Measurements from ENCODE around the gene USP22.

Gene USP22

DNA sequence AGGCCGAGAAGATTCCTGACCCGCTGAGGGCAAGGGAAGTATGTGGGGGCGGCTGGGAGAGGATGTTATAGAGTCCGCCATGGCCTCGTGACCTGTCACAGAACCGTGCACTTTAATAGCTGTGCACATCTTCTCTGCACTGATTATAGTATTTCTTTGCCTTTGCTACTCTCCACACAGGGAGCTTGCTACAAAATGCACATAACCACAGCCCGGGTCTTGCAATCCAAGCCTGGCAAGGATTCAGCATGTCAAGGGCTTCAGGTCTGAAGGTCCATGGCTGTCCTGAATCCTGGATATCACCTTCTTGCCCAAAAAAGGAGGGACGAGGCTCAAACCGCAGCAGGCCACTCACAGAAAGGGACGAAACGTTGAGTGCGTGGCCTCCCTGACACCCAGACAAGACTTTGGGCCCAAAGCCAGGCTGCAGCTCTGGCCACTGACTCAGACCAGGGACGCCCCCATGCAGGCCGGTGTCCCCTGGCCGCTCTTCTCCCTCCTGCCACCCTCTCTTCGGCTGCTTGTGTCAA, 43.7 kb downstream of the USP22 start:
- DNase-seq = no peak

DNA sequence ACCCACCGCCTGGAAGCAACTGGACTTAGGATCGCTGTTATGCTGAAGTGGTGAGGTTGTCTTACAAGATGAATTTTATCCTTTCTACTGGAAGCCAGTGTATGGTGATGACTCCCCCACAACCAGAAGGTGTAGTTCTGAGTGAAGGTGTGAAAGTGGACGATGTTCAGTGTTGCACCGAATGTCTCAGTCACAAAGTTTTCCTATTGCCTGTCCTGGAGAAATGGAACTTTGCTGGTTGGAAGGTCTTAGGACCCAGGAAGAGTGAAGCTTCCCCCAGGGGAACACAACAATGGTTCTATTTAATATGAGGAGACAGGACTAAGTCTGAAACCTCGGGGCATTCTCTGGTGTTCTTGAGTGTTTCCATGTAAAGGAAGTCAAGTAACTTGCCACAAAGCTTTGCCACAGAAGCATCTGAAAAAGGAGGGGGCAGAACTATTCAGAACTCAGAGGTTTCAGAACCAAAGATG, 44.2 kb downstream of the USP22 start:
- no peak for DNase-seq

DNA sequence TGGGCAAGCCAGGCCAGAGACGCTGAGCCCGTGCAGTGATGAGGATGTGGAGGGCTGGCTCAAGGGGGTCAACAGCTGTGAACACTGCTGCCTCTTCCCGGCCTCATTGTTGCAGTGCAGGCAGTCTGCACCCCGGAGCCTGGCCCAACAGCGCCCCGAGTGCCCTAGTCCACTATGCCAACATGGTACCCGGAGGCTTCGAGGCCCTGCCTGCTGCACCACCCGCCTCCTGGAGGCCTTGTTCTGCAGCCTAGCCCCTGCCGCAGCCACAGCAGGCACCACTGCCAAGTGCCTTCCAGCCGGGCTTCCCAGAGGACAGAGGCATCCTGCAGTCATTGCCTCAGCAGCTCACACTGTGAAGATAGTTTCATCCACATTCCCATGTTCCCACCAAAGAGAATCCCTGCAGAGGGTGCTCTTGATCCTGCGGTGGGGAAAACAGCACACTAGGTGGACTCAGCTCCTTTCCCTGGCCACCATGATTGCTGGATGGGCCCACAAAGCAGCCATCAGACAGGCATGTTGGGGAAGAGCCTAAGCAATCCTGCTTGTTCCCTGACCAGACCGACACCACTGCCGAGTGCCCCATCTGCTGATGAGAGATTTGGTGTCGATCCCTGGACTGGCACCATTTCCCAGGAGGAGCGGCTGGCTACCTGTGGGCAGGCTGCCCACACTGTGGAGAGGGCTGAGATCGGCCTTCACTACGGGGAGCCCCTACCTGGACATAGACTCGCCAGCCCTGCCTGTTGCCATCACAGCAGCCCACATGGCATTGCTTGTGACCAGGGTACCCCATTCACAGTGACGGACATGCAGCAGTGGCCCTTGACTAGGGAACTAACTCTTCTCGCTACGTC, 44.9 kb downstream of the USP22 start:
- no peak for DNase-seq

DNA sequence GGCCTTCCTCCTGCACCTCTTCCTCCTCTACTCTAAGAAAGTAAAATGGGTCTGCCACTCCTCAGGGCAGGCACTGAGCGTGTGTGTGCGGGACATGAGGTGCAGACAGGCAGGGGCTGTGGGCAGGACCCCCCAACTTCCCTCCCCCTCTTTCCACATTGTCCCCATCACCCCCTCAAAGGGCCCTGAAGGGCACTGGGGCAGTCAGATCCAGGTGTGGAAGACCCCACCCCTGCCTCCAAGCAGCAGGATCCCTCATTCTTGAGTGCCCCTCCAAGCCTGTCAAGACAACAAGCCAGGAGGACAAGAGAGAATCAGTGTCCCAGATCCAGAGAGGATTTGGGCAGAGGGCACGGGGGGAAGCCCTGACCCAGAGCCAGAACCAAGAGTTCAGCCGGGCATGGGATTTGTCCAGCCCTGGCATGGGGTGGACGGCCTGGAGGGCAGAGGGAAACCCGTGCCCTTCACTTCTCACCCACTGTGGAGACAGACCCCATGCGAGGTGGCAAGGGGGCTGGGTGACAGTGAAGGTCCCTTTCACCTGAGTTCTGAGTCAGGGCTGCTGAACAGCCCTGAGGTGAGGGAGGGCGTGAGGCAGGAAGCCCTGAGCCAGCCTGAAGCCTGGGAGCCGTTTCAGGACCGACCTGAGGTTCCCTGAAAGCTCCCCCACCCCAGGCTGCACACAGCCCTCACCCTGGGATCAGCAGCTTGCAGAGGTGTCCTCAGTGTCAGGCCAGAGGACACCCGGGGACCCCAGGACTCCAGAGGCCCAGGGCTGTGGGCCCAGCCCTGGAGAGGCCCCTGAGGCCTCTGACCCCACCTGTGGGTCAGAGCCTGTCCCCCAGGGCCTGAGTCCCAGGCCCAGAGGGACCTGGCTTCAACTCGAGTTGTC, 45.8 kb downstream of the USP22 start:
- no peak for DNase-seq

DNA sequence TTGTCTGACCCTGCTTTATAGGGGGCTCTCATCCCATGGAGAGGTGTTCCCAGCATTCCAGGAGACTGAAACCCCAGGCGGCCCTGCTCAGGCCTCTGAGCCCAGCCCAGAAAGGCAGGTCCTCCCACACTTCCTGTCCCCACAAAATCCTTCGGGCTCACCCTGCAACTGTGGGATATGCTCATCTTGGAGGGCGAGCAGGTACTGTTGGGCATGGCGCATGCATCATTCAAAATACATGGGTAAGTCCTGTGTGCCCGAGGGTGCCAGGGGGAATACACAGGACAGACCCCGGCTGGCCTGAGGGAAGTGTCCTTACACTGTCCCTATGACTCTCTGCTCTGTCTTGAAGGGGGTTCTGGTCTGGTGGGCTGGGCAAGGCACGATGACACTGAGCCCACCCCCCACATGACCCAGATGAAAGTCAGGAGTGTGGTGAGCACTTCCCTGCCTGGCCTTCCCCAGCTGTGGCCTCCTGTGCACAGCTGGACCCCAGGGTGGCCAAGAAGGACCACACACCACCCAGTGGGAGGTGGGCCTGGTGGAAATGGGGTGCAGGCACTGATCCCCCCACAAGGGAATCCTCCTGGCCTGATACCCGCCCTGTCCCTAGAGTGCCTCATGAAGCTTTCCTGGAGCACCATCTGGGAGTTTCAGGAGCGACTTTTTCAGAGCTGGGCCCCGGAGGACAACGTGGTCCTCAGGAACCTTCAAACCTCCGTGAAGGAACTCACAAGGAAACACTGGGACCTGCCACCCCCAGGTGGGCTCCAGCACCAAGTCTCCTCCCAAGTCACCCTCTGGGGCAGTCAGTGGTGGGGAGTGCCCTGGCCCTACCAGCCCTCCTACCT, 46.7 kb downstream of the USP22 start:
- DNase-seq = no peak

DNA sequence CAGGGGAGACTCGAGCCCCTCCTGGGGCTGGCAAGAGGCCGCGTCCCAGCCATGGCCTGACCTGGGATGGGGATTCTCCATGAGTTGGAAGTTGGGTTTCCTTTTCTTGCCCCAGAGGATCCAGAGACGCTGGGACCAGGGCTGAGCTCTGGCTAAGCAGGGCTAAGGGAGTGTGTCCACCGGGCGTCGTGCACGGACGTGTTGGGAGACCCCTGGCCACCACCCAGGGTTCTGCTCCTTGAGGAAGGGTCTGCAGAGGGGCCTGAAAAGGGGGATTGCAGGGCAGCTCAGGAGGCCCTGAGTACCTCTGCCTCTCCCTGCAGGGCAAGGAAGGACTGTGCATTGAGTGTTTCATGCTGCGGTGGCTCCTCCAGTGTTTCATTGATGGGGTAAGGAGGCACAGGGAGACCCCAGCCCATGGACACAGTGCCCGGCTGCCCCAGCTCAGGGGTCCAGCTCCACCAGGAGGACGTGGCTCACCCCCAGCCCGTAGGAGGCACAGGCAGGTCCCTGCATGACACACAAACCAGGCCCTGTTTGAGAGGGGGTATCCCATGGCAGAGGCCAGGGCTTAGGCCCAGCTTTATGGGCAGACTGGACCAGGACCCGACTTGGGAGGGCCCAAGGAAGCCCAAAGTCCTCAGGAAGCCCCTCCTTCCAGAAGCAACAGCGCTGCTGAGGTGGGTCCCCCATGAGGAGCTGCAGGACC, 47.5 kb downstream of the USP22 start:
- DNase-seq = no peak

DNA sequence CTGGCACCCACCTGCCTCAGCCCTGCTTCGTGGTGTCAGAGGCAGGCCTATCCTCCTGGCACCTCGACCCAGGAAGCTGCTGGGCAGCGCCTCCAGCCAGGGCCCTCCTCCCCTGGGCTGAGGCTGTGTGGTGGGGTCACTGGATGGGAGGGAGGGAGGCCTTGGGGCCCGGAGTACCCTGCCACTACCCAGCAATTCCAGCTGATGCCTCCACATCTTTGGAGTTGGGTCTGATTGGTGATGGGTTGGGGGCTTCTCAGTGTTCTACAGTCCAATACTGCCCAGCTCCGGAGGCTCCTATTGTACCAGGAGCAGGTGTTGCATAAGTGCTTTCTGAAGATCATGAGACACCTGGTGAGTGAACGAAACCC, 48.0 kb downstream of the USP22 start:
- DNase-seq = no peak

DNA sequence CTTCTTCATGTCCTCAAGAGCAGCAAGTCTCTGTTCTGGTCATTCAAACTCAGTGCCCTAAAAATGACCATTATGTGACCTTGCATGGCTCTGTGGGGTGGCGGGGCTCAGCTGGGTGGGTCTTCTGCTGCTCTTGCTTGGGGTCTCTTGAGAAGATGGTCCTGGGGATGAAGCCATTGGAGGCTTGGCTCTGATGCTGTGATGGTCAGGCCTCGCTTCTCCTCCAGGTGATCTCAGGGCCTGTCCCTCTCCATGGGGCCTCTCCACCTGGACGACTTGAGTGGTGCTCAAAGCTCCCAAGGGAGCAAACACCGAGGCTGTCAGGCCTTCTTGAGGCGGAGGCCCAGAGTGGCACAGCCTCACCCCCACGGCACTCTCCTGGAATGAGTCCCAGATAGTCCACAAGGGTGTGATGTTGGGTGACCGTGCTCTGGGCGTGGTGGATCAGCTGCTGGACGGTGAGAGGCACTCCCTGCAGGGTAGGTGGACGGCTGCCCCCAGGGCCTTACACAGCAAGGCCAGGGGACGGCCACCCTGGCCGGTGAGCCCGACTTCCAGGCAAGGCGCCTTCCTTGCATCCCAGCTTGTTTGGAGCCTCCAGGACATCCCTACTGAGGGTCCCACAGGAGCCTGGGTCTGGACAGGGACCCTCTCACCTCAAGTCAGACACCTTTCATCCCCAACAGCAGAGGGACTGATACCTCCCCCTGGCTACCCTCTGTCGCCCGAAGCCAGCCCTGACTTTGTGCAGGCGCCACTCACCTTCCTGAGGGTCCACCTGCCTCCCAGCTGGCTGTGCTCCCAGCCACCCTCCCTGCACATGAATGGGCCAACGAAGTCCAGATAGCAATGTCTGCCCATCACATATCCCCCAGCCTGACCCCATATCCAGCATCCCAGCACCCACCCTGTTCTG, 48.7 kb downstream of the USP22 start:
- no peak for DNase-seq

DNA sequence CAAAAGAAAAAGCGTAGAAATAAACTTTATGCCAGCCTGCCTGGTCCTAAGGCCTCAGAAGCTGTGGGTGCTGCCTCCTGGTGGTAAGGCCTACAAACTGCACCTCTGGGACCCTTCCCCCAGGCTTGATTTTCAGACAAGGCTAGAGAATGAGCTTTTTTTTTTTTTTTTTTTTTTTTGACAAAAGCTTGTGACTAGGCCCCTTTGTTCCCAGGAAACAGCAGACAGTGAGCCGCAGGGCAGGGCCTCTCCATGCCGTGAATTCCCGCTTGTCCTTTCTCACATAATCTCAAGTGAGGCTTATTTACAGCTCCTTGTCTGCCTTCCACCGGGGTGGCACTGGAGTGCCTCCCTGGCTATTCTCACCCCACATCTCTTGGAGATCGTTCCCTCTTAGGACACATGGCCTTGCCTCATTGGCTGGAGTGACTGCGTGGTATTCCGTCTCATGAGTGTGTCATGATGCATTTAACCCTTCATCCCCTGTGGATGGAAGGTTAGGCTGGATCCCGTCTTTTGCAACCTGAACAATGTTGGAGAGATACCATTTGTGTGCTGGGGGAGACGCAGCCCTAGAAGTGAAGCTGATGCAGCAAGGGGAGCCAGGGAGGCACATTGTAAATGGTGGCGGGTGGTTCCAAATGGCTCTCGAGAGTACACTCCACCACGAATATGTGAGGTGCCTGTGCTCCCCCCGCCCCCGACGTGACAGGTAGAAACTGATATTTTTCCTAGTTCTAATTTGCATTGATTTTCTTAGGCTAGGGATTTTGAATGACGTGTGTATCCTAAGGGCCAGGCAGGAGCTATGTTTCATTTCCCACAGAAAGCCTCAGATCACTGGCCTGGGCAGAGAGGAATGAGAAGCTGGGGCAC, 49.6 kb downstream of the USP22 start:
- peak; percentile 78 for DNase-seq

DNA sequence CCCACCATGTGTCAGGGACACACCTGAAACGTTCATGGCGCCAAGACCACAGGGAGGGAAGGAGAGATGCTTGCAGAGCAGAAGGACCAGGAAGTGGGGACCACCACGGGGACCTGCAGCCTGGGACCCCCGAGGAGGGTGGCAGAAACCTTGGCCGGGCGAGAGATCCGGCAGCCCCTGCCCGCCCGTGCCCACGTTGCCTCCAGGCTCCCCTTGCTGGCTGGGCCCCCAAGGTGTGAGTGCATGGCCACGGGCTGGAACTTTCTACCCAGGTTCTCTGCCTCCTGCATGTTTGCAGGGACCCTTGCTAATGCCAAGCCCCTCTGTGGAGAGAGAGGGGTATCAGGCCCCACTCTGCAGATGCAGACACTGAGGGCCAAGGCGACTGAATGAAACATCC, 50.4 kb downstream of the USP22 start:
- no peak for DNase-seq

DNA sequence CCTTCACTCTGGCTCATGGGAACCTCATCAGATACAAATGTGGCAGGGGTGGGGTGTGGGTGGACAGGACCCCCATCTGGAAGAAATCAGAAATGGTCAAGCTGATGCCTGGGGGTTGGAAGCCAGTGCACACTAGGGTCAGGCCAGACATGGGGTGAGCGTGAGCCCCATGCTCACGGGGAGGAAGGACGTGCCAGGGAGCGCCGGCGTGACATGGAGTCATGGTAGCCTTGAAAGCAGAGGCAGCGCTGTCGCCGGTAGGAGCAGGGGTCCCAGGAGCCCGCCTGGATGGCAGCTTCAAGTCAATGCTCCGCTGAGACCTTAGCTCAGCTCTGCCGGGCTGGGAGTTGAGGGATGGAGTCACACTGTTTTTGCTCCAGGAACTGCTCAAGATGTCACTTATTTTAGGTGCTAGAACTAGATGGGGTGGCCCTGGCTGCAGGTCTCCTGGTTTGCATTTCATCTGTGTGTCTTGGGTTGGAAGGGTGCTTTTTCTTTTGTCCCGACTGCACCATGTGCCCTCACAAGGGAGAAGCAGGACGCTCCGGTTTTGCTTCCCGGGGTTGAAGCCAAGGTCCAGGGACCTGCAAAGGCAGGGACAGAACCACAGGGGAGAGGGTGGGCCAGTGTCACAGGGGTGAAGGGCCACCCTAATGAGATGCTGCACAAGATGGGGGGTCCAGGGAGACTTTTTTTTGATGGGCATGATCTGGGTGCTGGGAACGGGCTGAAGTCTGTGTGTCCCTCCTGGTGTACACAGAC, 51.4 kb downstream of the USP22 start:
- no peak for DNase-seq

DNA sequence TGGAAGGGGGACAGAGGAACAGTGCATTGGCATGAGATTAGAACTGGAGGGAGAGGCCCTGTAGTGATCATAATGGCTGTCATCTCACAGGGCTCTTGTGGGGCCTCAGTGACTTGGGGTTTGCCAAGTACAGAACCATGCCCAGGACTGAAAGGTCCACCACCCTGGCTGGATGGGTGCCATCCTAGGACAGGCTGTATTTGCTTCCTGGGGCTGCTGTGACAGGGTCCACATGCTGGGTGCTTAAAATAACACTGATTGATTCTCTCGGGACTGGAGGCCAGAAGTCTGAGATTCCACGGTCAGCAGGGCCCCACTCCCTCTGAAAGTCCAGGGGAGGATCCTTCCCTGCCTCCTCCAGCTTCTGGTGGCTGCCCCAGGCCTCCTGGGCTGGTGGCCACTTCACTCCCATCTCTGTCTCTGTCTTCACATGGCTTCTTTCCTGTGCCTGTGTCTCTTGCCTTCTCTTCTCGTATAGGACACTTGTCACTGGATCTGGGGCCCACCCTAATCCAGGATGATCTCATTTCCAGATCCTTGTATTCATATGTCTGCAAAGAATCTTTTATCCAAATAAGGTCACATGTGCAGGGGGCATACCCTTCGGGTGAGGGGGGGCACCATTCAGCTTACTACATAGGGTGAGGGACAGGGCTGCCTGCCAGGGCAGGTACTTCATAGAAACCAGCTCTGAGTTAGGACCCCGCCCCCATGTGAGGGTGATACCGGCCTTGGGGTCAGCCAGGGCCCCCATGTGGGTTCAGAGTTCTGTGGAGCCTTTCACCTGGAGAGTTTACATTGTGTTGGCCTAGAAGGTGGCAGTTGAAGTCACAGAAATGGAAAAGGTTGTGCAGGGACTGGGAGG, 52.6 kb downstream of the USP22 start:
- no peak for DNase-seq

DNA sequence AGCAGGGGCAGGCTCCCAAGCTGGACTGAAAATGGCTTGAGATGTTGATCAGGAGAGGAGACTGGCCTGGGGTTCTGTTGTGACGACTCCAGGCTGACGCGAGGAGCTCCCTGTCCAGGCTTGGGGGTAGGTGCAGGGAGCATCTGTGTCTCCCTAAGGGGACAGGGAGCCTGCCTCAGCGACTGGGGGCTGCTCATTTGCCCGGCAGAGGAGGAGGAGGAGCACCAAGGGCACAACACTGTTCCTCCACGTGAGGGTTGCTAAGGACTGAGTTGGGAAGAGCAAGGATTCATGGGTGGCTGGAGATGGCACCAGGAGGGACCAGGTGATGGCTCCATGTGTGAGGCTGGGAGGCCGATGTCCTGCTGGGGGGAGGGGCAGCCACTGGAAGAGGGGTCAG, 53.3 kb downstream of the USP22 start:
- DNase-seq = no peak

DNA sequence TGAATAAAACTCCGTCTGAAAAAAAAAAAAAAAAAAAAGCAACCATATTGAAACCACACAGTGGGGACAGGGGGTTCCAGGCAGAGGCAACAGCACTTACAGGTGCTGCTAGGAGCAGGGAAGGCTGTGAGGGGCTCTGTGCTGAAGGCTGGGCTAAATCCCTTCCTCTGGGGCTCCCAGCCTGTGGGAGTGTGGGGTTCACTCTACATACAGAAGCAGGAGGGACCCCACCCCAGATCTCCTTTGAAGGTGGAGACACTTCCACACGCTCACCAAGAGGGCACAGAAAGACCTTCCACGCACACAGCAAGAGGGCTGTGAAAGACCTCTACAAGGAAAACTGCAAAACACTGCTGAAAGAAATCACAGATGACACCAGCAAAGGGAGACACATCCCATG, 53.9 kb downstream of the USP22 start:
- DNase-seq = no peak

DNA sequence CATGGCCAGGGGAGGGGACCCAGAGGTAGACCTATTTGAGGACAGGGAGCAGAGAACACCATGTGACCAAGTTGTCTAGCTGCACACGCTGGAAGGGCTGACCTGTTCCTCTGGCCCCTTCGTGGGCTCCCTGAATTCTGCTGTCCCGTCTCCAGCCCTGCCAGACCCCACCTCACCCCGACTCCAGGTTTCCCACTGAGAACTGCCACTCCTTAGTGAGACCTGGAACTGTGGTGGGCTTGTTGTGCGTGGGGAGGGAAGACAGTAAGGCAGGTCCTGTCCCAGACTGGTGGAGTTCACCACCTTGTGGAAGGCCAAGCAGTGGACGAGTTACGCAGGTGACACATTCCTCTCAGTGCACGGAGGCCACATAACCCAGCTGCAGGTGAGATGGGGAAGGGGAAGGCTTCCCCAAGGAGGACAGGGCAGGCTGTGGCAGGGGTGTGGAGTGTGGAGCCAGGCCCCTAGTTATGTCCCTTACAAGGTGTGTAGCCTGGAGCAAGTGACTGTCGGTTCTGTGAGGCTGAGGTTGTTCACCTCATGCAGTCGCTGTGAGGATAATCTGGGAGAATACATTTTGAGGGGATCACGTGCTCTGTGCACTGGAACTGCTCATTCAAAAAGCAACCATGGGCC, 54.7 kb downstream of the USP22 start:
- no peak for DNase-seq

DNA sequence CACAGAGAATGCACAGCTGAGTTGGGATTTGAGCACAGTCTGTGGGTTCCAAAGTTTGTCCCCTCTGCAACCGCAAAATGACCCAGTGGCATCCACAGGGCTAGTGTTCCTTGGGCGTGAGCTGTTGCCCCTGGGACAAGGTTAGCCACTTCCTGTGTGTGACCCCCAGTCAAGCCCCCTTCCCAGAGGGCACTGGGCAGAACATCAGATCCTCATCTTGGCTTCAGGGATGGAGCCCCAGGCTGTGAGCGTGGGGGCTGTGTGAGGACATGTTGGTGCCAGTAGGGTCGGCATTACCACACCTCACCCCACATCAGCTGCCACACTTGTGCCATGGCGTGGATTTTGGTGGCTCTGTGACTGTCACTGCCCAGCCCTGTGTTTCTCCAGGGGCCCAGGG, 55.3 kb downstream of the USP22 start:
- no peak for DNase-seq

DNA sequence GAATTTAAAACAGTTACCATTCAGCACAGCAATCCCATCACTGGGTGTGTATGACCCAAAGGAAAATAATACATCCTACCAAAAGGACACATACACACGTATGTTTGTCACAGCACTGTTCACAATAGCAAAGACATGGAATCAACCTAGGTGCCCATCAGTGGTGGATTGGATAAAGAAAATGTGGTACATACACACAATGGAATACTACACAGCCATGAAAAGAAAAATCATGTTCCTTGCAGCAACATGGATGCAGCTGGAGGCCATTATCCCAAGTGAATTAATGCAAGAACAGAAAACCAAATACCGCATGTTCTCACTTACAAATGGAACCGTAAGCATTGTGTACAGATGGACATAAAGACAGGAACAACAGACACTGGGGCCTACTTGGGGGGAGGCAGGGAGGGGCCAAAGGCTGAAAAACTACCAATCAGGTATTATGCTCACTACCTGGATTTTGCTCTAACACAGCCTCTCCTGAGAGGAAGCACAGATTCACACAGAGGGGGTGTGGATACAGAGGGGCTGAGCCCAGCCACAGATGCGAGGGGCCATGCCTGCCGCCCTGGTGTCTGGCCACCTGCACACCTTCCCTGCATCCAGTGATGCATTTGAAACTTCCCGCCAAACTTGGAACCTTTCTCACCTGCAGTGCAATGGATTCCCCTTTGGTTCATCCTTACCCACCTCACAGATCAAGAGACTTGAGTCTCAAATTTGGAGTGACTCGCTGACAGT, 55.9 kb downstream of the USP22 start:
- no peak for DNase-seq

Data from NCI-H1048 (cell line).